Measurements from ENCODE around the gene CRACDL. TPM values are rescaled to one million over a fixed set of nuclear protein-coding genes. Genes with fewer than 3 reads are reported as not detected.

CRACDL gene
- total RNA-seq, 6 experiments from 2014 or later = not detected

DNA sequence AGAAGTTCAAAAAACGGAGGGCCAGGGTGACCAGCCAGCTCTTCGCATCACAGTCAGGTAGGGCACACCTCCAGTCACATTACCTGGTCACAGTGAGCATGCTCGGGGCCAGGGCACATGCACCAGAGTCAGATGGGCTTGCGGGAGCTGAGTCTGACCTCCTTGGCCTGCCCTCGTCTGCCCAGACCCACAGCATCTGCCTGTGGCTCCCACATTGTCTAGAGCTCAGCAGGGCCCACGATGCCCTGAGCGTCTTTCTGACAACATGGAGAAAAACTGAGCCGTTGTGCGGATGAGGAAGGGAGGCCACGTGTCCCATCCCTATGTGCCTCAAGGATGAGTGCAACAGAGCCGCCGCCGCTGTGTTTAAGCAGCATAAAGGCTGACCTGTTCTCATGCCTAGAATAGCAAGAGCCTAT is 37.6 kb downstream of the CRACDL start:
- DNase-seq = no peak
- Mint-ChIP-seq H3K27me3 (ENCODE audit: insufficient read depth) (peaks cover 36% of the 10 kb centered on the region), H3K4me1 (ENCODE audit: low read depth) (no peaks in the 10 kb centered on the region), H3K4me3 (no peak overlapping the region), H3K27ac (no peak overlapping the region), H3K36me3 (ENCODE audit: low read depth) (no peaks in the 10 kb centered on the region), H3K9me3 (no peaks in the 10 kb centered on the region)
- TF ChIP-seq, protein P1, sequence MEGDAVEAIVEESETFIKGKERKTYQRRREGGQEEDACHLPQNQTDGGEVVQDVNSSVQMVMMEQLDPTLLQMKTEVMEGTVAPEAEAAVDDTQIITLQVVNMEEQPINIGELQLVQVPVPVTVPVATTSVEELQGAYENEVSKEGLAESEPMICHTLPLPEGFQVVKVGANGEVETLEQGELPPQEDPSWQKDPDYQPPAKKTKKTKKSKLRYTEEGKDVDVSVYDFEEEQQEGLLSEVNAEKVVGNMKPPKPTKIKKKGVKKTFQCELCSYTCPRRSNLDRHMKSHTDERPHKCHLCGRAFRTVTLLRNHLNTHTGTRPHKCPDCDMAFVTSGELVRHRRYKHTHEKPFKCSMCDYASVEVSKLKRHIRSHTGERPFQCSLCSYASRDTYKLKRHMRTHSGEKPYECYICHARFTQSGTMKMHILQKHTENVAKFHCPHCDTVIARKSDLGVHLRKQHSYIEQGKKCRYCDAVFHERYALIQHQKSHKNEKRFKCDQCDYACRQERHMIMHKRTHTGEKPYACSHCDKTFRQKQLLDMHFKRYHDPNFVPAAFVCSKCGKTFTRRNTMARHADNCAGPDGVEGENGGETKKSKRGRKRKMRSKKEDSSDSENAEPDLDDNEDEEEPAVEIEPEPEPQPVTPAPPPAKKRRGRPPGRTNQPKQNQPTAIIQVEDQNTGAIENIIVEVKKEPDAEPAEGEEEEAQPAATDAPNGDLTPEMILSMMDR (IDR thresholded peaks at IDR 0.05) = no peak

DNA sequence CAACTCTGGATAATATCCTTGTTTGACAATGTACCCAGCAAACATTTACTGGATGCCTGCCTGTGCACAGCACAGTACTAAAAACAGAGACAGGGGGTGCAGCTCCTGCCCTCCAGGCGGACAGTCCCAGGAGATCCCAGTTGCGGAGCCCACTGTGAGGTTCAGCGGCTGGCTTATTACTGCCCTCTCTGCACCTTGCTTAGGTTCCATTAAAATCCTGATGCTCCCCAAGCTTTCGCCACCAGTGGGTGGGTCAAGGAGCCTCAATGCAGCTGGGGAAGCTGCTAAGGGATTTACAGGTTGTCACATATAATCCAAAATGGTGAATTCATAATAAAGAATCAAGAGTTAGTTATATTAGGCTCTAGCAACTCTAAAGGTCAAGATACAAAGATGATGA is 38.3 kb downstream of the CRACDL start:
- DNase-seq = no peak
- H3K4me1 Mint-ChIP-seq (ENCODE audit: low read depth) = no peaks in the 10 kb centered on the region
- TF ChIP-seq, protein P1 (IDR thresholded peaks at IDR 0.05) = no peak
- H3K36me3 Mint-ChIP-seq (ENCODE audit: low read depth) = no peaks in the 10 kb centered on the region
- peaks cover 34% of the 10 kb centered on the region for H3K27me3 Mint-ChIP-seq (ENCODE audit: insufficient read depth)
- H3K4me3 Mint-ChIP-seq = no peak overlapping the region
- H3K27ac Mint-ChIP-seq = no peak overlapping the region
- H3K9me3 Mint-ChIP-seq = no peaks in the 10 kb centered on the region

DNA sequence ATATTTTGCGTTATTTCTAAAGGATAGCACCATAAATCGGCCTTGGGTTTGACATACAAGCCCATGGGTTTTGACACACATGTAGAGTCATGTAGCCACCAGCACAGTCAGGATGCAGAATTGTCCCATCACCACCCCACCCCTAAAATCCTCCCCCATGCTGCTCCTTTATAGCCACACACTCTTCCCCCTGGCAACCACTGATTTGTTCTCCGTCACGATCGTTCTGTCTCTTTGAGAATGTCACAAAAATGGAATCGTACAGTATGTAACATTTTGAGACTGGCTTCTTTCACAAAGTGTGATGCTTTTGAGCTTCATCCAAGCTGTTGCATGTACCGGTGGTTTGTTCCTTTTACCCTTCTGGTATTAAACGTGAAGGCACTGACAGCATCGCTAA is 39.1 kb downstream of the CRACDL start:
- no peak for DNase-seq
- H3K4me3 Mint-ChIP-seq = no peak overlapping the region

DNA sequence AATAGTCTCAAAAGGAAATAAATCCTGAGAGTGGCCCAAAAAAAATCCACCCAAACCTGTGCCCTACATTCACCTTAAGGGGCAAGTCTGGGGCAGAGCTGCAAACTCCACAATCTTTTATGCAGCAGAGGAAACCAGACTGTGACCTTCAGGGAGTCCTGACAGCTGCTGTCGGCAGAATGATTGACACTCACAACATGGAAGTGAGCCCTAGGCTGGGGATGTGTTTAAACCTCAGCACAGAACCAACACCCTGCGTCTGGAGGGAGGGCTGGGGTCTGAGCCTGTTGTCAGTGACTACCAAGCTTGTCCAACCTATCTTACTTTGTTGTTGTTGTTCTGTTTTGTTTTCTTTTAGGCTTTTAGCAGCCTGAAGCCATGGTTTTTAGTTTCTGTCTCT is 39.6 kb downstream of the CRACDL start:
- no peak overlapping the region for H3K27ac Mint-ChIP-seq
- DNase-seq = no peak
- H3K27me3 Mint-ChIP-seq (ENCODE audit: insufficient read depth) = peaks cover 24% of the 10 kb centered on the region
- no peaks in the 10 kb centered on the region for H3K9me3 Mint-ChIP-seq
- H3K4me3 Mint-ChIP-seq = no peak overlapping the region
- no peaks in the 10 kb centered on the region for H3K36me3 Mint-ChIP-seq (ENCODE audit: low read depth)
- TF ChIP-seq, protein P1 (IDR thresholded peaks at IDR 0.05) = no peak
- H3K4me1 Mint-ChIP-seq (ENCODE audit: low read depth) = no peaks in the 10 kb centered on the region

More for the DNA sequence above, 39.1 kb downstream of the CRACDL start:
- peaks cover 29% of the 10 kb centered on the region for H3K27me3 Mint-ChIP-seq (ENCODE audit: insufficient read depth)
- no peak overlapping the region for H3K27ac Mint-ChIP-seq
- no peaks in the 10 kb centered on the region for H3K4me1 Mint-ChIP-seq (ENCODE audit: low read depth)
- no peaks in the 10 kb centered on the region for H3K36me3 Mint-ChIP-seq (ENCODE audit: low read depth)
- H3K9me3 Mint-ChIP-seq = no peaks in the 10 kb centered on the region
- TF ChIP-seq, protein P1 (IDR thresholded peaks at IDR 0.05) = no peak

DNA sequence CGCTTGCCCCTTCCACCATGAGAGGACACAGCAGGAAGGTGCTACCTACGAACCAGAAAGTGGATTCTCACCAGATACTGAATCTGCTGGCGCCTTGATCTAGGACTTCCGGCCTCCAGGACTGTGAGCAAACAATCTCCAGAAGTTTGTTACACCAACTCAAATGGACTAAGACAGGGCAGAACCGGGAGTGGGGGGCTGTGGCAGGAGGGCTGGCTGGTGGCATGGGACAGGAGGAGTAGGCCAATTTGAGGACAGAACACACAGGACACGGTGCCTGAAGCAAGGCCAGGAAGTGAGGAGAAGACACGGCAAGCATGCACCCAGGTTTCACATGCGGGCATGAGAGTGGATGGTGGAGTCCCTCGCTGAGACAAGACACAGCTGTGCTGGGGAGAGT is 40.1 kb downstream of the CRACDL start:
- TF ChIP-seq, protein P1 (IDR thresholded peaks at IDR 0.05) = no peak
- H3K4me3 Mint-ChIP-seq = no peak overlapping the region

DNA sequence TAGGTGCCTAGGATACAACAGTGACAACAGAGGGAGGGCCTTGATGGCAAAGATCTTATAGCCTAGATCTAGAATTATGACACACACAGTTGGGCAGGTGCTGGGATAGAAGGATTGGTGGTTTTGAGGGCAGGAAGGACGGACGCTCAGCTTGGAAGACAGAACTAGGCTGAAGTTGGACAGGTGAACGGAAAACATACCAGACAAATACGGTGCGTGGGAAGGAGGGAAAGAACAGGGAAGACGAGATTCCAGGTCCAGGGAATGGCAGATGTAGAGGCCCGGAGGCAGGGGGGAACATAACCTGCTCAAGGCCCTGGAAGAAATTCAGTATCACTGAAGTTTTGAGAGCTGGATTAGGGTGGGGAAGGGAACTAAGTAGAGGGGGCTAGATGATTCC is 40.8 kb downstream of the CRACDL start:
- H3K36me3 Mint-ChIP-seq (ENCODE audit: low read depth) = no peaks in the 10 kb centered on the region
- H3K9me3 Mint-ChIP-seq = no peaks in the 10 kb centered on the region; the same call in 1 of the 2 replicates
- H3K4me1 Mint-ChIP-seq (ENCODE audit: low read depth) = no peaks in the 10 kb centered on the region
- TF ChIP-seq, protein P1 (IDR thresholded peaks at IDR 0.05) = no peak
- peaks cover 24% of the 10 kb centered on the region for H3K27me3 Mint-ChIP-seq (ENCODE audit: insufficient read depth)
- no peak overlapping the region for H3K4me3 Mint-ChIP-seq
- H3K27ac Mint-ChIP-seq = no peak overlapping the region
- DNase-seq = no peak

More for the DNA sequence above, 40.1 kb downstream of the CRACDL start:
- DNase-seq = no peak
- no peaks in the 10 kb centered on the region for H3K4me1 Mint-ChIP-seq (ENCODE audit: low read depth)
- H3K27me3 Mint-ChIP-seq (ENCODE audit: insufficient read depth) = peaks cover 24% of the 10 kb centered on the region
- H3K36me3 Mint-ChIP-seq (ENCODE audit: low read depth) = no peaks in the 10 kb centered on the region
- H3K9me3 Mint-ChIP-seq = no peaks in the 10 kb centered on the region
- no peak overlapping the region for H3K27ac Mint-ChIP-seq
